Fibroblast of skin of right quadriceps (primary cell): ENCODE data around the gene GDF2.

Experiments used
- DNase-seq: peaks from one replicate; pipeline ENCODE4 v3.0.0-alpha.2; 2013

GDF2 gene

DNA sequence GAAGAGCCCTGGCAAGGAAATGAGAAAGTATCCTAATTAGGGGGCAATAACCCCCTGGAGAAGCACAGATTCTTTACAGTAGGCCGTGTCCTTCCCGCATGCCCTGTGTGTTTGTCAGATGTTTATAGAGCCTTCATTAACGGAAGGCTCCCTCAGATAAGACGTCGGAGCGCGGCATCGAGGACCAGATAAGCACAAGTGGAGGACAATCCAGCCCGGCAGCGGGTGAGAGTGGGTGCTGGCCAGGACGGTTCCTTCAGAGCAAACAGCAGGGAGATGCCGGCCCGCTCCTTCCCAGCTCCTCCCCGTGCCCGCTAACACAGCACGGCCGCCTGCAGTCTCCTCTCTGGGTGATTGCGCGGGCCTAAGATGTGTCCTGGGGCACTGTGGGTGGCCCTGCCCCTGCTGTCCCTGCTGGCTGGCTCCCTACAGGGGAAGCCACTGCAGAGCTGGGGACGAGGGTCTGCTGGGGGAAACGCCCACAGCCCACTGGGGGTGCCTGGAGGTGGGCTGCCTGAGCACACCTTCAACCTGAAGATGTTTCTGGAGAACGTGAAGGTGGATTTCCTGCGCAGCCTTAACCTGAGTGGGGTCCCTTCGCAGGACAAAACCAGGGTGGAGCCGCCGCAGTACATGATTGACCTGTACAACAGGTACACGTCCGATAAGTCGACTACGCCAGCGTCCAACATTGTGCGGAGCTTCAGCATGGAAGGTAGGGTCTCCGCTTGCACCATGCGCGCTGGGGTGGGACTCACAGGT lies at the start of gene GDF2:
Gene GDF2 (plus strand): TSS at position 155 of the 762 bp plus-strand sequence. CDS start 215 bp downstream, at position 370.
- no peak for DNase-seq

DNA sequence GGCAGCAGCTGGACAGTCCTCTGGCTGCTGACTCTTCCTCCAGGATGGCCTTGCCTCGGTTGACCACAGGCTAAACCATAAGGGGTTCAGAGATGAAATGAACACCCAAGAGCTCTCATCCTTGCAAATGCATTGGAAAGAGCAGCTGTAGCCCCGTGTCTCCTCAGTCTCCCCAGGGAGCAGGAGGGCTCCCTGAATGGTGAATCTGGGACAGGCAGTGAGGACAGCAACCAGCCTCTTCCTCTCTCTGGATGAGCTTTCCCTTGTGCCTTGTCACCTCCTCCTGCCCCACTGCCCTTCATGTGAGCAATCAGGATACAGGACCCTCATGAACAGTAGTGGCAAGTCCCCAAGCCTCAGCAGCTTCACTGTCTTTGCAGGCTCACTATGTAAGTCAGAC lies 46.2 kb upstream of the GDF2 start:
- no peak for DNase-seq

DNA sequence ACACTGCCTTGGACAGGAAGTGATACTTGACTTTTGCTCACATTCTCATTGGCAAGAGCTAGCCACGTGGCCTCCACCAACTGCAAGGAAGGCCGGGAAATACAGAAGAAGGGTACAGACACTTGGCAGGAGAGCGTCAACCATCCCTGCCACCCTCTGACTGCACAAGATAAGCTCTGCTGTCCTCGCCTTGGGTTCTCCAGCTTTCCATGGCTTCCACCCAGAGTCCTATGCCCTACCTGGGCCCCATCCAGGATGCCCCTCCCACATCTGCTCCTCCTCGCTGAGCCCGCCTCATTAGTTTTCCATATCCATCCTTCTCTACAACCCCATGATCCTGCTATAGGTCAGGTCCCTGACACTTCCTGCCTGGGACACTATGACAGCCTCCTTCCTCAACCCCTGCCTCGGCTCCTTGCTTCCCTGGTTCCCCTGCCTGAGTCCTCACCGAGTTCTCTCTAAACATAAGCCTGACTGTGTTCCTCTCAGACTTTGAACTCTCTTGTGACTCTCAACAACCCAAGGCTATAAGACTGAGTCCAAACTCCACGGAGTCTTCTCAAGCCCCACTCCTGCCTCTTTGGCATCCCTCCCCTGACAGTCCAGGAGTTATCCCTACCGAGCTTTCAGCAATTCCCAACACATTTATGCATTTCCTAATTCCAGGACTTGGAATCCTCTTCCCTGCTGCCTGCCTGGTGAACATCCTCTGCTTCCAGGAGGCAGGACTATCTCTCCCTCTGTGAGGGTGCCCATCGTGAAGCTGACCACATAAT lies 45.5 kb upstream of the GDF2 start:
- no peak for DNase-seq

DNA sequence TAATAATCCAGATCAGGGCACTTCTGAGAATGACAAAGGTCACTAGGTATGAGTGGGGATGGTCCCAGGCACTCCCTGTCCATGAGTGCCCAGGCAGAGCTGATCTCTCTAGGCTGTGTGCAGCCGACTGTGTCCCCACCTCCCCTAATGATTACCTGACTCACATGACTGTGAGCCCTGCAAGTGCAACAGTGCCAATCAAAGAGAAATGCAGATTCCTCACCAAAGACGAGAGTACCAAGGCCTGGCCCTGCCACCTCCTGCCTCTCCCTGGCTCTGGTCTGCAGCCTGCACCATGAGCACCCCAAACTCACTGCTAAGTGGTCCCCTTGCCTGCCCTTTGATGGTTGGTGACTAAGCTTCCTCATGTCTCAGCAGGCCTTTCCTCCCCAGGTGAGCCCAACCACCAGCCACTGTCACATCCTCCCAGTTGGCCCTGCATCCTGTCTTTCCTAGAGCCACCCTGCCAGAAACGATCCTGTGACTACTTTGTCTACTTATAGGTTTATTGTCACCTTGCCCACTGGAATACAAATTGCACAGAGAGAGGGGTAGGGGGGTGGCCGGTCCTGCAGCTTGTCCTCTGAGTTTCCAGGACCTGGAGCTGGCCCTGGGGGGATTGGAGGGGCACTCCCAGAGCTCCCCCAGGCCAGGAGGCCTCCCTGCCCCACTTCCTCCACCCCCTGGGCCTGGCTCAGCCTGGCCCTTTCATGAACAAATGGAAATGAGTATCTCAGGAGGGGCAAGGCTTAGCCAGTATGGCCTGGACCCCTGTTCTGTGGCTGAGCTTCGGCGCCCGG lies 44.7 kb upstream of the GDF2 start:
- no peak for DNase-seq

DNA sequence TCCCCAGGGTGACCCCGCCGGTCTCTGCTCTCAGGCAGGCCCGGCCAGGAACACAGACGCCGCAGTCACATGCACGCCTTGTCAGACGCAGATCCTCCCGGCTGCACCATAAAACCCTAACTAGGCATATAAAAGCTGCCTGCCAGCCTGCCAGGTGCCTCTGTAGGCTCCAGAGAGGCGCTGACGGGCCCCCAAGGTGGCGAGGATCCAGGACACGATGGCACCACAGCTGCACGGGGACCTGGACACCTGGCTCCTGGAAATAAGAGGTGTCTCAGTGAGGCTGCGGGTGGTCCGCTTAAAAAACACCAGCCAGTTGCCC lies 44.1 kb upstream of the GDF2 start:
- DNase-seq: no peak

DNA sequence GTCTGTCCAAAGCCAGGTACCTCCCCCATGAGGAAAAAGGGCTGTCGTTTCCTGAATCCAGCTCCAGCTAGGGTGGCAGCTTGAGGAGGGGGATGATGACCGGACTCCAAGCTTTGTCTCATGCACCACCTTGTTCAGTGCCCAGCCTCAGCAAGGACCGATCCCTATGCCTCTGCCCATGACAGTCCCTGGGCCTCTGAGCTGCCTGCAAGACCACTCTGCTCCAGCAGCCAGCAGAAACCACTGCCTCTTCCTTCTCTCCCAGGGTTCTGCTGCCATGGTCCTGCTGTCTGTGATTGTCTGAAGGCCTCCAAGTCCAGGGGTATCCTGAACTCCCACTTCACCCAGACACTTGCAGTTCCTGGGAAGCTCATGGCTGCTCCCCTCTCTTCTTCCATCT lies 43.5 kb upstream of the GDF2 start:
- DNase-seq: no peak

DNA sequence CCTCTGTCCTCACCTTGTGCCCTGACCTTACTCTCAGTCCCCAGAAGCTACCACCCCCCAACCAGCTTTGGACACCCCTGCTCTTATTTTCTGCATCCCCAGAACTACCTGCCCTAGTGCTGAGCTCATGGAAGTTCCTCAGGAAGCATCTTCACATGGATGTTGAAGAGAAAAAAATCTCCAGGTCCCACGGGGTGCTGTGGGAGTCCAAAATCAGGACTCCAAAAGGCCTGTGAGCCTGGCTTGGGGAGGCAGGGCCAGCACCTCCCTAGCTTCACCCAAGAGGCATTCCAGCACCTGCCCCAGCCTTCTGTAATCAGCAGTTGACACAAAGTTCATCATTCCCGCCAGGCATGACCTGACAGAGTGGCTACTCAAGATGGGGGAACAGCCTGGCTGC lies 43.0 kb upstream of the GDF2 start:
- no peak for DNase-seq

DNA sequence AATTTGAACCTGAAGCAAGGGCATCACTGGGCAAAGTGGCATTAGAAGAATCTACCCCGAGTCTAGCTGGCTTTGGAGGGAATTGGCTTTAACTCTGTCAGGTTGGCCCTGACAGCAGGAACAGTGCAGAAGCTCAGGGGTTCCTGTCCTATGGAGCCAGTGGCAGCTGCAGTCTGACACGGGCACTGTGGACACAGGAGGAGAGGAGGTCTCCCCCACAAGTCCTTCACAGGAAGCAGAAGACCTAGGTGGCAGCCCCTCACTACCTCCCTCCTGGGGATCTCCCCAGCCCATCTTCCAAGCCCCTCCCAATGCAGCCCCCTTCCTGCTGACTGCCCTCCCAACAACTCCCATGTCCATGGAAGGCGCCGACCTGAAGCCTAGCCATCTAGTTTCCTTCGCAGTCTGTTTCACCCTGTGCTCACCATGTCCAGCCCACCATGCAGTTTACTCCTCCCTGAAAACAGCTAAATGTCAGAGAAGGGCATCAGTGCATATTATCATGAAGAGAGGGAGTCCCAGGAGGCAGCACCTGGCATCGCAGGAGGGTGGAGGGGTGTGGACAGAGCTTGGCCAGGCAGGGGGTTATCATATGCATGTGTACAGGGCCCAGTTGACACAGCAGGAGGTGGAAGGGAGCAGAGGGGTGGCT lies 40.1 kb upstream of the GDF2 start:
- no peak for DNase-seq

DNA sequence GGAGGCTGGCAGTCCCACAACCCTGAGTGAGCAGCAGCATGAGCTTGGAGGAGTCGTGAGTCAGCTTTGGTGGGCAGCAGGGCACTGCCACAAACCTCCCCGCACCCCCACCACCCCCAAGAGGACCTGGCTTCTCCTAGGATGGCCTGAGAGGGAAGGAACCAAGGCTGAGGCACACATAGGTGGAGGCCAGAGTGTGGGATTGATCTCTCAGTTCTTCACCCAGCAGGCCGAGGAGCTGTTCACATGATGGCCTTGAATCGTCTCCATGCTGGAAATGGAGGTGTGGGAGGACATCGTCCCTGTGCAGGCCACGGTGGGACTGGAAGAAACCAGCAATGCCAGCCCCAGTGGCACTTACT lies 39.6 kb upstream of the GDF2 start:
- no peak for DNase-seq

DNA sequence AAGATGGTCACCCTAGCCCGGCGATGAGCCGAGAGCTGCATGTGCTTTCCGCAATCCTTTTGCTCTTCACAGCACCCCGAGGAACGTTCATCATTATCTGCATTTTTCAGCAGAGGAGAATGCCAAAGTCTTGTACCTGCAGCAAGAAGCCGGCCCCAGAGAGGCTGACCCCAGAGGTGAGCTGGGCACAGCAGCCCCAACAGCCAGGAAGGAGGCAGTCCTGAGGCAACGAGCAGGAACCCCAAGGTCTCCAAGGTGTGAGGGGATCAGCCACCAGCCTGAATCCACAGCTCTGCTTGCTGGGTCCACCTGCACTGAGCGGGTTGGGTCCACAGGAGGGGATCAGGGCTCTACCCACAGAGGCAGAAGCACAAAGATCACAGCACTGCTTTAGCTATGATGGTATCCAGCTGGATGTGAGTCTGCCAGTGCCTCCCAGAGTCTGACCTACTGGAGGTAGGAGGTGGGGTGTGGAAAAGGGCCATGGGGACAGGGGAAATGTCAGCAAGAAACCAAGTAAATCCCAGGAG lies 39.1 kb upstream of the GDF2 start:
- DNase-seq: no peak

DNA sequence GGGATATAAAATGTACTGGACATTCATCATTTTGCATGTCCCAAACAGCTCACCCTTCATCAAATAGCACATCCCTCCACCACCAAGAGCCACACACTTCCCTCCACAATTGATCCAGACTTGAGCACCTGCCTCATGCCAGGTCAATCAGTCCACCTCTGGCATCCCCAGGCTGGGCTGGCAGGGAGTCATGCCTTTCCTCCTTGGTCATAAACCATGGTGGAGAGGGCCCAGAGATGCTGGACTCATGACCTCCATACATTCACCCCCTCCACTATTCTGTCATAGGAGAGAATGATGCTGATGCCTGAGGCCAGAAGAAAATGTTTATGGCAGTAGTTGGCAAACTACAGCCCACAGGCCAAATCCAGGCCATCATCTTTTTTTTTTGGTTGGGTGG lies 38.4 kb upstream of the GDF2 start:
- DNase-seq: no peak

DNA sequence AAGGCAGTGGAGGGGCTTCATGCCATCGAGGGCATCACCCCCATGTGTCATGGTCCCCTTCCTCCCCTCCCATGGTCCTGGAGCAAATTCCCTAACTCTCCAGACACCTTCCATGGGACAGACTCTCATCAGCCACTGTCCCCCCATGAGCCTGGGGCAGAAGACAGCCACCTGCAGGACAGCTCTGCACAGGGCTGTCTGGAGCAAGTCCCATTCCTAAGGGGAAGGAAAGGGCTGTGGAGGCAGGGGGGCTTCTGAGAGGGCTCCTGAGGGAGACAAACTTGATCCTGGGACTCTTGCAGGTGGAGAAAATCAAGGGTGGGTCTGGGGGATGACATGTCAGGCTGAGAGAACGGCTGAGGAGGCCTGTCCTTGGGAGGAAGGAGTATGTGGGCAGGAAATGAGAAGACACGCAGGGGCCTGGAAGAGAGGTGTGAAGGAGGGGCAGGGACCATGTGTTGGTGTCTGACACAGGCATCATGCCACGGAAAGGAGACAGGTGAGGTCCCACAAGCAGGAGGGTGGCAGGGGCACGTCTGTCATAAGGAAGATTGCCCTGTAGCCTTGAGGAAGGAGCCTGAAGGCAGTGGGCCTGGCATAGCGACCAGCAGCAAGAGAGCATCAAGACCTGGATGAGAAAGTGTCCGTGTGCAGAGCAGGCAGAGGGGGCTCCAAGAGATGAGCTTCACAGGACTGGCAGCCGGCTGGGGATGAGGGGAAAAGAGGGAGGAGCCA lies 36.7 kb upstream of the GDF2 start:
- no peak for DNase-seq

DNA sequence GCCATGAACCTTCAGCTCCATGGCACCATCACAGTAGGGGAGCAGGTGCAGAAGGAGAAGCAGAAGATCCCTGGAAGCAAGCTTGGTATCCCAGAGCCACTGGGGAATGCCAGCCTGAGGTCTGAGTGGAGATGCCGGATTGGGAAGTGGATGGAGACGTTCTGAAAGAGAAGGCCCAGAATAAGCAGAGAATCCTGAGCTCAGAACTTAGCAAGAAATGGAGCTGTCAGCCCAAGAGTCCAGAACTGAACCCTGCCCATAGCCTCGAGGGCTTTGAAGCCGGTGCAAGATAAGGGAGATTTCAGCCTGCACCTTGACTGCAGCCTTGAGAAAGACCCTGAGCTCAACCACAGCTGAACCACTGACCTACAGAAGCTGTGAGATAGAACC lies 36.1 kb upstream of the GDF2 start:
- DNase-seq: no peak

DNA sequence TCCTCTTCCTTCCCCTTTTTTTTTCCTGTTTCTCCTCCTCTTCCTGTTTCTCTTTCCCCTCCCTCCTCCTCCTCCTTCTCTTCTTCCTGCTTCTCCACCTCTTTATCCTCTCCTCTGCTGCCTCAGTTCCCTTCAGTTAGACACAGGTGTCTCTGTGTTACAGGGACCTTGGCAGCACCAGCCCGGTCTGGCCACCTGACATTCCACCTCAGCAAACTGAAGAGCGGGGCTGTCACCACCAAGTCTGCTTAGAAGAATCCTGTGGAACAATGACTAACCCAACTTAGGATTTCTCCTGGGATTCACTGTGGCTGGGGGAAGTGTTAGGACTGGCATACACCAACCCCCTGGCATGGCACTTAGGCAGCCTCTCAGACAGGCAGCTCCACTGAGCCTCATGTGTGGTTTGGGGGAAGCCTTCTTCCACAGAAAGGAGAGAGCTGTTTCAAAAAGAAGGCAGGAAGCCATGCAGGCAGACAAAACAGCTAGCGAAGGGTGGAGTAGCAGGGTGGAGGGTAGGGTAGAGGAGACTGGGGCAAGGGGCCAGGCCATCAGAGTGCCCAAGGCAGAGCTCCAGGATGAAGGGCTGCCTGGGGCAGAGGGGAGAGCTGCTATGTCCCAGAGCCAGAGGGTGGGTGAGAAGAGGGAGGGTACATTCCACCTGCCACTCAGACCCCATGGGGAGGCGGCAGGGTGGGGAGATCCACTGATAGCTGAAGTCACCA lies 35.5 kb upstream of the GDF2 start:
- no peak for DNase-seq

DNA sequence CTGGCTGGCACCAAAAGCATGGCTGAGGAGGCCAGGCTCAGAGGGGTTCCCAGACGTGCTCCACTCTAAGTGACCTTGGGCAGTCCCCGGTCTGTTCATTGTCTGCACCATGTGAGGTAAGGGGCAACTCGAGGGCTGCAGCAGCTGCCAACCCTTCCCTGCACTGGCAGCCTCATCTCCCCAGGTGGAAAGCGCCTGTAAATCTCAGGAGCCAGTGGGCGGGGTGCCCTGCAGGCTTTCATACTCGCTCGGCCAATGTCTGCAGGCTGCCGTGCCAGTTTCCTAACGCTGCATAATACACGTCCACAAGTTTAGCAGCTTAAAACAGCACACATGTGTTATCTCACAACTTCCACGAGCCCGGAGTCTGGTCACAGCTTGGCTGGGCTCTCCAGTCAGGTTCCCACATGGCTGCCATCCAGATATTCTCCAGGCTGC lies 34.9 kb upstream of the GDF2 start:
- DNase-seq: no peak

DNA sequence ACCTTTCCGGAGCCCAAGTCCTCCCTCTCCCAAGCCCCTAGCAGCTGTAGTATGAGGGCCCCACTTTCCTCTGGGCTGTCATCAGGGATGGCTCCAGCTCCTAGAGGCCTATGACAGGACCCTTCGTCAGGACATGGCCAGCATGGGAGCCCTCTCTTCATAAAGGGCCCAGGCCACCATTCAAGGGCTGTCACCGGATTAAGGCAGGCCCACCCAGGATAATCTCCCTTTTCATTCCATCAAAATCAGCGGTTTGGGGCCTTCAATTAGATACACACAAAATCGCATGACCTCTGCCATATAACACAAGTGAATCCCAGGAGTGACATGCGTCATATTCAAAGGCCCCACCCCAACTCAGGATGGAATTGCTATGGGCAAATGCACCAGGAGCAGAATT lies 34.4 kb upstream of the GDF2 start:
- DNase-seq: no peak

DNA sequence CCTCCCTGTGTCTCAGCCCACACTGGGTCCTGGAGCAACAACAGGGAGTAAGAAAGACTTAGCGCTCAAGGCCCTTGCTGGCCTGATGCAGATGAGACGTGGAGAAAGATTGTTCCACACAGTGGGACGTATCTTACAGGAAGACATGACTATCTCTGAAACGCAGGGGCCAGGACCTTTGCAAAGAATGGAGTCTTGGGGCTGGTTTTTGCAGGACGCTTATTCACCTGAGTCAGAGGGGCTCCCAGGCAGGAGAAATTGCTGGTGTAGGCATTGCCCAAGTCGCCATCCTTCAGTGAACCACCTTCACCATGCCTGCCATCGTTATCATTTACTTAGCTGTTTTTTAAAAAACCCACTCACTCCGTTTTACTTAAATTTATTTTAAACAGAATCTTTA lies 34.0 kb upstream of the GDF2 start:
- DNase-seq: no peak

DNA sequence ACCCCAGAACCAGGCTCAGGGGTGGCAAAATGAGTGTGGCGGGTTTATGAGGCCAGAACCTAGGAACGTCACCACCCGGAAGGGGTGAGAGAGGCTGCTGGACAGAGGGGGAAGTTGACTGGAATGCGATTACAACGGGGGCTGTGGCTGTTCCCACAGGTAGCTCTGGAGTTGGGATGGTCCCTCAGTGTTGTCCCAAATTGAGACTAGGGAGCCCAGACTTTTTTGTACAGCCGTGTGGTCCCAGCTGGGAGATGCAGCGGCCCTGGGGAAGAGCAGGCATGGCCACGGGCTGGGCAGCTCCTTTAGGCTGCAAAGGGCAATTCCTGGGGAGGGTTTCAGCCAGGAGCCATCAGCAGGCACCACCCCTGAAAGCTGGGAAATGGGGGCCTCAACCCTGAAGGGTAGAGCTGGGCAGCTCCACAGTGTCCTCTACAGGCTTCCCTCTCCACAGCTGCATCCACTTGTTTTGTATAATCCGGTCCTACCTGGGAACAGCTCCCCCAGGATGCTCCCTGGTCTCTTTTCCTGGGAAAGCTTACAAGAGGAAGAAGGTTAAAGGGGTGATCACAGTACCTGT lies 33.2 kb upstream of the GDF2 start:
- DNase-seq: no peak

DNA sequence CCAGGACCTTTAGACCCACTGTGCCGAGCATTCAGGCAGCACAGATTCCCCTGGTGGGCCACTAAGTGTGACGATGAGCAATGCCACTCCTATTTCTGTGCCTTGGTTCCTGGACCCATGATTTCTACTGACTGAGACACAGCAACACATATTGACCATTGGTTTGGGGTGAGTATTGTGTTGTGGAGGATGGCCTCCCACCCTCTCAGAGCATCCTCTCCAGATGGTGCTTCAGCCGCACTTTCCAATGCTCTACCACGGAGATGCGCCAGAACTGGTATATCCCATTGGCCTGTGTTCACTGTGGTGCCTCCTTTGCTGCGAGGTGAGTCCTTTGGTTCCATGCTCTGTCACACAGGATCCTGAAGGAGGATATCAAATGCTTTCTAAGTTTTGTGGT lies 32.3 kb upstream of the GDF2 start:
- no peak for DNase-seq

DNA sequence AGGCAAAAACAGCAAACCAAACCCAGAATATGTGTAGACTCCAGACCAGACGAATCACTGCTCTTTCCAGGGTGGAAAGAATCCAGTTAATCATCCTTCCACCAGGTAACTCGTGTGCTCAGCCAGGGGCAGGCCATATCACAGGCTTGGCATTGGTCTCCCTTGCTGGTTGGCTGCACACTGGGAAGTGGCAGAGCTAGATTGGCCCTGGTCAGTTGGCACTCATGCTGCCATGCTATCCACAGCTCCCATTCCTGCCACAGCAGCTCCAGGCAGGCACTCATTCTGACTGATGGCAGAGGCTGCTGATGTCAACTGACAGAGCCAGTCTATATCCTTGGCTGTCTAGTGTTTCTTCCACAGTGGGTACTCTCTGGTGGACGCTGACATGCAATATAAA lies 31.9 kb upstream of the GDF2 start:
- no peak for DNase-seq

DNA sequence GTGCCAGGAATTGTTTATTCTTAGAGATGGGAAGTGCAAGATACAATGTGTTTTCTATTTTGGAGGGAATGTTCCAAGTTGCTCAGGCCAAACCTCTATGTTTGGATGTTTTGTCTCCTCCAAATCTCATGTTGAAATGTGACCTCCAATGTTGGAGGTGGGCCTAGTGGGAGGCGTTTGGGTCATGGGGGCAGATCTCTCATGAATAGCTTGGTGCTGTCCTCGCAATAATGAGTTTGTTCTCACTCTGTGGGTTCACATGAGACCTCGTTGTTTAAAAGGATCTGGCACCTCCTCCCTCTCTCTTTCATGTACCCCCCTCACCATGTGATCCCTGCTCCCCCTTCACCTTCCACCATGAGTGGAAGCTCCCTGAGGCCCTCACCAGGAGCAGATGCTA lies 30.6 kb upstream of the GDF2 start:
- DNase-seq: no peak
